Esophagus squamous epithelium (tissue), 5 donors: Measurements from ENCODE around the gene FAM186B. TPM values are rescaled to one million over a fixed set of nuclear protein-coding genes. Genes with fewer than 3 reads are reported as not detected.

Experiments
- DNase-seq: peaks from one replicate; lab custom pipeline; 2025; lab: John Stamatoyannopoulos, UW
- H3K27ac ChIP-seq, 4 donors: fragments of 200-600 bp; sonication (generic); one replicate each; pipeline ENCODE4 v1.5.1; 2016 to 2019; ENCODE audit warnings: mild to moderate bottlenecking in 1 of 4
- H3K27me3 ChIP-seq, 4 donors: fragments of 200-600 bp; sonication (generic); 1 replicate in 3 of 4; 2 replicates in 1 of 4; pipeline versions ENCODE4 v1.5.1 to v1.6.0; 2017 to 2021; ENCODE audit warnings: antibody characterized with exemption in 1 of 4
- H3K36me3 ChIP-seq, 3 donors: fragments of 200-600 bp; sonication (generic); one replicate each; pipeline ENCODE4 v1.5.1; 2016 to 2019
- H3K4me1 ChIP-seq, 3 donors: fragments of 200-600 bp; sonication (generic); one replicate each; pipeline ENCODE4 v1.5.1; 2017 to 2019
- H3K4me3 ChIP-seq, 4 donors: fragments of 200-600 bp; sonication (generic); 1 replicate in 3 of 4; 2 replicates in 1 of 4; pipeline ENCODE4 v1.5.1; 2016 to 2019; ENCODE audit warnings: mild to moderate bottlenecking in 2 of 4, moderate library complexity in 1 of 4
- H3K9me3 ChIP-seq, 3 donors: fragments of 200-600 bp; sonication (generic); one replicate each; pipeline ENCODE4 v1.5.1; 2016 to 2019
- CTCF ChIP-seq, 6 experiments: fragments of 450-650 bp in 4 of 6; fragments of 200-600 bp in 2 of 6; sonication (generic) in 2 of 6; IDR thresholded peaks; one replicate each; pipeline ENCODE4 v1.5.1; 2016 to 2019; ENCODE audit warnings: antibody characterized with exemption in 6 of 6, mild to moderate bottlenecking in 4 of 6, moderate library complexity in 4 of 6
- POLR2A ChIP-seq, 4 donors: fragments of 450-650 bp; IDR thresholded peaks; one replicate each; pipeline ENCODE4 v1.6.1; 2017; ENCODE audit warnings: antibody characterized with exemption in 4 of 4, mild to moderate bottlenecking in 4 of 4, moderate library complexity in 3 of 4
- WGBS, 2 donors: methylation state at CpG; one replicate each; pipeline ENCODE4 v1.1.5; 2018; 5-methylcytosine and 5-hydroxymethylcytosine counted together
- intact Hi-C: fragments of 100-400 bp; cut with DNase I; formaldehyde crosslinking; loops from one replicate; pipeline ENCODE4 v1.15.0; 2022
- total RNA-seq, 4 donors: library from RNA; depleted of rRNA; stranded (reverse); fragments of >200 nt; gene quantifications; one replicate each; pipeline ENCODE4 v1.1.0, GENCODE V29; 2016
- donor health status: DM: yes; HTN: yes; CAD: no.

Gene FAM186B
- total RNA-seq, 4 donors from 2014 or later: 0.19 to 1.1 TPM; not detected in 2

GRCh38 chr12:49567611-49568441 is 37.6 kb downstream of the FAM186B start, which contains the start of gene MCRS1:
MCRS1 (minus strand) TSS chr12:49568142; CDS start chr12:49566731, 1,411 bp downstream.
- peak; percentile 59 for DNase-seq
- peaks cover 18 to 72% (median 25%) of the 10 kb centered on the region in 3 donors for H3K4me1 ChIP-seq
- peaks cover 14 to 45% (median 18%) of the 10 kb centered on the region in 3 donors for H3K36me3 ChIP-seq
- H3K4me3 ChIP-seq: peak within 1 kb of the TSS; percentile 61 to 88 (median 71)
- no peaks in the 10 kb centered on the region for H3K9me3 ChIP-seq
- H3K27me3 ChIP-seq: no peaks in the 10 kb centered on the region
- TF ChIP-seq CTCF (IDR thresholded peaks at IDR 0.05) (peak in 1 of 6 experiments; percentile 3), POLR2A (IDR thresholded peaks at IDR 0.05) (peak in 2 of 4 donors; percentile 32 to 47)
- intact Hi-C loops: no loop called here
- H3K27ac ChIP-seq: peak within 1 kb of the TSS; percentile 88 to 97 (median 92)
- 0% methylated on average over 22 to 24 of the region's 54 CpGs for WGBS, 2 donors

DNA sequence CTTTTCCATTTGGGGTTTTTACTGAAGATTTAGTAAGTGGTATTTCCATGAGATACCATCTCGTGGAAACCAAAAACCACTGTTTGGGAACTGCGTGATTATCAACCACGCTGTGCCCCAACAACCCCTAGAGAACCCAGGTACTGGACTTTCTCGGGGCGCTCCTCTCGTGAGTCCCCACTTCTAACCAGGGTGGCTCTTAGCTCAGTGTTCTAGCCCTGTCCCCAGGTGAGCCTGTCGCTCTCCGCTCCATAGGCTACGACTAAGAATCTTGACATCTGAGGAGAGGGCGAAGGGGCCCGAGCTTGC is 38.2 kb downstream of the FAM186B start:
- peak overlapping the region; percentile 88 to 97 (median 92) for H3K27ac ChIP-seq

DNA sequence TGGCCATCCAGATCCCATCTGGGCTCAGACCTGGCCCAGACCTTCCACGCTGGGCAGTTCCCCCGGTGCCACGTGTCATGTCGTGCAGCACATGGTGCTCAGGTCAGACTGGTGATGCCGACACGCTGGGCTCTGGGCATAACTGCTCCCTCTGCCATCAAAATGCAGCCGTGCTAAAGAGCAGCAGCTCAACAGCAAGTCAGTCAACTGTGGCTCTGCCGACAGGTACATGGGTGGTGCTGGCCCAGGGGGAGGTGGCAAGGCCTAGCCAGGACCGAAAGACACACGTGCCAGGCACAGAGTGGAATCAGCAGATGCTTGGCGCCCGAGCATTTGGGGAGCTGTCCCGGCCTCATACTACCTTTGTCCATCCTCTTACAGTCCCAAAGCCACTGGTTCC is 39.1 kb downstream of the FAM186B start:
- TF ChIP-seq CTCF (IDR thresholded peaks at IDR 0.05): no peak
- no peak for TF ChIP-seq POLR2A (IDR thresholded peaks at IDR 0.05)
- no peaks in the 10 kb centered on the region for H3K27me3 ChIP-seq
- DNase-seq: no peak
- no peaks in the 10 kb centered on the region for H3K9me3 ChIP-seq
- WGBS, 2 donors: 92 to 95% methylated on average over 2 to 12 of the region's 13 CpGs
- intact Hi-C loops: no loop called here
- H3K4me3 ChIP-seq: no peak overlapping the region
- peaks cover 18 to 72% (median 25%) of the 10 kb centered on the region in 3 donors for H3K4me1 ChIP-seq
- peaks cover 20 to 49% (median 33%) of the 10 kb centered on the region in 3 donors for H3K36me3 ChIP-seq
- no peak overlapping the region for H3K27ac ChIP-seq

More for the DNA sequence above, 38.2 kb downstream of the FAM186B start:
- intact Hi-C loops: no loop called here
- no peaks in the 10 kb centered on the region for H3K27me3 ChIP-seq
- peak overlapping the region; percentile 61 to 88 (median 71) for H3K4me3 ChIP-seq
- peaks cover 17 to 45% (median 24%) of the 10 kb centered on the region in 3 donors for H3K36me3 ChIP-seq
- 1 to 5% methylated on average over 6 of the region's 11 CpGs for WGBS, 2 donors
- H3K9me3 ChIP-seq: no peaks in the 10 kb centered on the region
- peaks cover 18 to 72% (median 25%) of the 10 kb centered on the region in 3 donors for H3K4me1 ChIP-seq
- no peak for TF ChIP-seq CTCF (IDR thresholded peaks at IDR 0.05)
- TF ChIP-seq POLR2A (IDR thresholded peaks at IDR 0.05): no peak
- DNase-seq: no peak

GRCh38 chr12:49565406-49566265 is 39.8 kb downstream of the FAM186B start:
- no peak for DNase-seq
- no peaks in the 10 kb centered on the region for H3K9me3 ChIP-seq
- H3K4me3 ChIP-seq: no peak overlapping the region
- H3K27me3 ChIP-seq: no peaks in the 10 kb centered on the region
- intact Hi-C loops: no loop called here
- H3K27ac ChIP-seq: no peak overlapping the region
- H3K4me1 ChIP-seq: peaks cover 18 to 65% (median 25%) of the 10 kb centered on the region in 3 donors
- 83 to 86% methylated on average over 3 to 10 of the region's 12 CpGs for WGBS, 2 donors
- no peak for TF ChIP-seq POLR2A (IDR thresholded peaks at IDR 0.05)
- no peak for TF ChIP-seq CTCF (IDR thresholded peaks at IDR 0.05)
- peaks cover 20 to 56% (median 33%) of the 10 kb centered on the region in 3 donors for H3K36me3 ChIP-seq
